Measurements from ENCODE around the gene GRWD1.

The GRWD1 gene

GRCh38 chr19:48445606-48446481, at the start of gene GRWD1:
GRWD1 (plus strand) TSS chr19:48445983; CDS start chr19:48446006, 23 bp downstream.
- no peak for TF ChIP-seq CTCF (conservative IDR thresholded peaks at IDR 0.05; ENCODE audit: low read length)
- H3K4me3 ChIP-seq (ENCODE audit: low read length), result peak within 1 kb of the TSS; percentile 99
- peak; percentile 93 for DNase-seq (ENCODE audit: low read depth)

GRCh38 chr19:48396016-48396823, 49.6 kb upstream of the GRWD1 start:
- no peak overlapping the region for H3K4me3 ChIP-seq (ENCODE audit: low read length)
- DNase-seq (ENCODE audit: low read depth), result no peak
- TF ChIP-seq CTCF (conservative IDR thresholded peaks at IDR 0.05; ENCODE audit: low read length), result no peak

- no peak for TF ChIP-seq CTCF (conservative IDR thresholded peaks at IDR 0.05; ENCODE audit: low read length)
- DNase-seq (ENCODE audit: low read depth), result no peak
- H3K4me3 ChIP-seq (ENCODE audit: low read length), result 0 out of 2 replicates have a peak overlapping the region, but pooled peaks have one; percentile 68
Observed at GRCh38 chr19:48396824-48397176, 49.0 kb upstream of the GRWD1 start.

GRCh38 chr19:48397263-48398101, 48.3 kb upstream of the GRWD1 start:
- H3K4me3 ChIP-seq (ENCODE audit: low read length), result peak overlapping the region; percentile 68
- no peak for TF ChIP-seq CTCF (conservative IDR thresholded peaks at IDR 0.05; ENCODE audit: low read length)
- DNase-seq (ENCODE audit: low read depth), result no peak

- DNase-seq (ENCODE audit: low read depth), result no peak
- no peak for TF ChIP-seq CTCF (conservative IDR thresholded peaks at IDR 0.05; ENCODE audit: low read length)
- H3K4me3 ChIP-seq (ENCODE audit: low read length), result peak overlapping the region; percentile 68
Observed at GRCh38 chr19:48398102-48398374, 47.7 kb upstream of the GRWD1 start.

- peak overlapping the region; percentile 68 for H3K4me3 ChIP-seq (ENCODE audit: low read length)
- DNase-seq (ENCODE audit: low read depth), result peak; percentile 84
Observed at GRCh38 chr19:48398375-48399235, 47.2 kb upstream of the GRWD1 start.

More at GRCh38 chr19:48398375-48399235, 47.2 kb upstream of the GRWD1 start:
- no peak for TF ChIP-seq CTCF (conservative IDR thresholded peaks at IDR 0.05; ENCODE audit: low read length)
